HG03064 (cell line): ENCODE measurements around the gene GPR87.

Experiments used
- ATAC-seq: cut with Tn5 transposase; IDR thresholded peaks from one replicate; pipeline ENCODE4 v1.9.1; 2021; ENCODE audit warnings: low read depth; ENCODE audit not compliant: unreplicated experiment

Gene GPR87, protein sequence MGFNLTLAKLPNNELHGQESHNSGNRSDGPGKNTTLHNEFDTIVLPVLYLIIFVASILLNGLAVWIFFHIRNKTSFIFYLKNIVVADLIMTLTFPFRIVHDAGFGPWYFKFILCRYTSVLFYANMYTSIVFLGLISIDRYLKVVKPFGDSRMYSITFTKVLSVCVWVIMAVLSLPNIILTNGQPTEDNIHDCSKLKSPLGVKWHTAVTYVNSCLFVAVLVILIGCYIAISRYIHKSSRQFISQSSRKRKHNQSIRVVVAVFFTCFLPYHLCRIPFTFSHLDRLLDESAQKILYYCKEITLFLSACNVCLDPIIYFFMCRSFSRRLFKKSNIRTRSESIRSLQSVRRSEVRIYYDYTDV

DNA sequence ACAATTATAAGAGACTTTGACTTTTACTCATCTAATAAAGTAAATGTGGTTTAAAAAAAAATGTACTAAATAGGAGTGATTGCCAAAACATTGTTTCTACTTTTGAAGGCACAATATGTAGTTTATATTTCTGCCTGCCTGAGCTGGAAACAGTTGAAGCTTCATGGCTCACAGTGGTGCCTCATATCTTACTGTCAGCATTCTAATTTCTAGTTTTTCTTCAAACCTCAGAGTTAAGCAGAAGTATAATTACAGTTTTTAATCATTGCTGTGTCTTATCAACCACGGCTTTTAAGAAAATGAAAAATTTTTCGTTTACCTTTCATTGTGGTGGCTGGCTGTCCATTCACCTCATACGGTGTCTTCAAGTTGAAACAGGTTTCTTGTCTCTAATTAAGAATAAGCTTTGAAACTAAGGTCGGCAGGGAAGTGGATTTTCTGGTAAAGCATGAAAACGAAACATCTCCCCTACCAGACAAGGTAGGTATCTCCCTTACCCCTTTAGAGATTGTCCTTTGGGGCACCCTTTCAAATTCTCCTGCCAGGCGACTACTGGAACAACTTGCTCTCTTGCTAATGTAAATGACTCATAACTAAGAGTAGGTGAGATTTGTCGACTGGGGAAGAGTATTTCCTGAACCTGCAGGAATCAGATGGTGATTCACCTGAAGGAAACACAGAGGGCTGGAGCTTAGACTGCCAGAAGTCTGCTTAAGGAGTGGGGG lies at the start of gene GPR87:
Gene GPR87, minus strand, starts transcription at position 554 of the 725 bp plus-strand sequence. CDS start 16,720 bp downstream, outside the sequence.
- no peak for ATAC-seq

DNA sequence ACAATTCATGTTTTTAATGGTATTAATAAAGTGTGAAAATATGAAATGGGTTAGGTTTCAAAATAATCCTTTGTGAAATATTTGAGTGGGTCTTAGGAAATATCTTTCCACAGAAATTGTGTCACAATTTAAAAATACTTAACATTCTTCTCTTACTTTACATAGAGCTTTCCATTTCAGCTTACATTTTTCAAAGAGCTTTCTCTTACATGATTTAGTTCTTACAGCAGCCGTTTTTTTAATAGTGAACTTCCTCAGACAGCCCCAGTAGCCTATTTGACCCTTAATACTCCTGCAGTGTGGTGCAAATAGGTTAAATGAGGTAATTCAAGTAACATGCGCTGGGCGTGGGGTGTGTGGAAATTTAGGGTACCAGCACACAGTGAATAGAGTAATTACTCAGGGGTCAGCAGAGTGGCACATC lies 46.1 kb upstream of the GPR87 start:
- ATAC-seq = no peak

DNA sequence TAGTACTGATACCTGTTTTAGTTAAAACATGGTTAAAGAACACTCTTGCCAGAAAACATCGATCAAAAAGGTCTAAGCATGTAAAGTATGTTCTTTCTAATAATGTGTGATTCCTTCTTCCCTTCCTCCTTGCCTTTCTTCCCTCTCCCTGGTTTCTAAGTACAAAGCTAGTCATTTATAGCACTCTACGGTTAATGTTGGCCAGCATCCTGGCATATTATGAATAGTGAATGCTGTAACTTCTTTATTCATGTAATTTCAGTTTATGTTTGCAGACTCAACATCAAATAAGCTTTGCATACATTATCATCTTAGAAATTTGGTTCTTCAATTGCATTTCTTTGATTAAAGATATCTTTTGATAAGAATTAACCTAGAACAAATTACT lies 40.8 kb upstream of the GPR87 start:
- ATAC-seq = no peak

DNA sequence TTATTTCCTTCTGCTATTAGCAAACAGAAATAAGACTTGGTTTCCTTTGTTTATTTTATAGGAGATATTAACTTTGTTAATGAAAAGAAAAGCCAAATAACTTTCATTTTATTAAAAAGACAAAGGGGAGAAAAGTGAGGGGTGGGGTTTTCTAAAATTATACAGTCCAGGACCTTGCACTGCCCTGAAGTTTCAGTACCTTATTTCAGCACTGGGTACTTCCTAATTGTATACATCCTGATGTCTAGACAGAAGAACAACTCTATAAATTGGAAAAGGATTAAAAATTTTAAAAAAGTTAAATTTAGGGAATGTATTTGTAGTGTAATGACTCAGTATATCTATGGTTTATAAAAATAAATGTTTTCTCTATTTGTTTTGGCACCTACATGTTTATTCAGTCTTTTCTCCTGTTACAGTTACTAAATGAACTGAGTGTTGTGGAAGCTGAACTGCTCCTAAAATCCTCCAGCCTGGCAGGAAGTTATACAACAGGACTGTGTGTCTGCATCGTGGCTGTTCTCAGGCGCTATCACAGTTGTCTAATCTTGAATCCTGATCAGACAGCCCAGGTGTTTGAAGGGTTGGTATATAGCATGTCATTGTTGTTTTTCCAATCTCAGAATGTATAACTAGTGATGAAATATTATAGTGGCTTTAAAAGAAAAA lies 40.3 kb upstream of the GPR87 start:
- ATAC-seq = no peak

DNA sequence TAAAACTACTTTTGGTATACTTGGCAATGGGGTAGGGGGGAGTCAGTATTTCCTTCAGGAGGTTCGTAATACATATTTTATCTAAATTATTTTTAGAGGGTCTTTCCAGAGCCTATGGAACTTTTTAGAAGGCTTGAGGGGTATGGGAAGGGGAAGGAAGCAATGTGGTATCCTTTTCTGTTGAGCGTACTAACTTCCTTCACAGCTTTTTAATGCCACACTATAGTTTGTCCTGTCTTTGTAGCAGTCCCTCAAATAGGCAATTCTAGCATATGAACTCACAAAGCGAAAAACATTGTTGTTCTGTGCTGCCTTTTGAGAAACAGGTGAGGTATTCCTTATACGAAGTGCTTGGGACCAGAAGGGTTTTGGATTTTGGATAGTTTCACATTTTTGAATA lies 35.0 kb upstream of the GPR87 start:
- ATAC-seq = no peak

DNA sequence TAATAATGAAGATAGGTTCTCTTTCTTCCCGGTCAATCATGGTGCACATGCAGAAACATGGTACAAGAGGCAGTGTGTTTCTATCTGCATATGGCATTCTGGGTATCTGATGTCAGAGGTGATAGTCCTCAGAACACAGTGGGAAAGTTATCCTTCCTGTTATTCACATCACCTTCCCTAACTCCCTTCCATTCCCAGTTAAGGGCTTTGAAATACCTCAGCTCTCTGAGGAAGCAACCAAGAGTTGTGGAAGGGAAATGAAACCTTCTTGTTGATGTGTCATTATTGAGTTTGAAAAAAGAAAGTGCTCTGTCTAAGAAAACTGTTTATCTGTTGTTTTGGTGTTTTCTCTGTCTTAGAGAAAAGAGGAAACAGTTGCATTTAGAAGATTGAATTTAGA lies 34.6 kb upstream of the GPR87 start:
- no peak for ATAC-seq

DNA sequence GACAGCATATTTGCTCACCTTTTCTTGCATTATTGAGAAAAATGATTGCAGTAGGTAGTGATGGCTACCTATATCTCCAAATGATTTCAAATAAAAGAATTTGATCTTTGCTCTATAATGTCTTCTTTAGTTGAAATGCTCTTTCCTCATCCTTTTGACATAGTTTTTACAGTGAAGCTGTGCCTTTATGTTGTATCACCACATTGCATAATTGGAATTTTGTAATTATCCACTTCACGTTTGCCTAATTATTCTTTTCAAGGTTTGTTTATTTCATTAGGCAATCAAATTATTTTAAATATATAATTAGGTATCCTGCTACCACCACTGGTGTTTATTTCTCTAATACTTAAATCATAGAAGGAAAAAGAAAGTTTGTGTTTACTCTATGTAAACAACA lies 34.0 kb upstream of the GPR87 start:
- no peak for ATAC-seq

DNA sequence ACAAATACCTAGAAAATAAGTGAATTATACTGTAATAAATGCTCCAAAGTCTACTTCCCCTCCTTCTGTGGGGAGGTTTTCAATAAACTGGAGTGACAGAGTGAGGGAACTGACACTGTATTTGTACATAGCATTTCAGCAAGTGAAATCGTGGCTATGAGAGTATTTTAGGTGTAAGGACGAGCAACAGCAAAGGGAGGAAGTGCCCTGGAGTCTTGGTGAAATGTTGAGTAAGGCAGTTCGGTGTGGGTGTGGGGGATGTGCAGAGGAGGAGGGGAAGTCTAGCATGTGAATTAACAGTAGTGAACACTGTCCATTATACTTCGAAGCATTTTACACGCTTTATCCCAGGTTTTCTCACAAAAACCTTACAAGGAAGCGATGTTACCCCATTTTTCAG lies 30.8 kb upstream of the GPR87 start:
- ATAC-seq = no peak

DNA sequence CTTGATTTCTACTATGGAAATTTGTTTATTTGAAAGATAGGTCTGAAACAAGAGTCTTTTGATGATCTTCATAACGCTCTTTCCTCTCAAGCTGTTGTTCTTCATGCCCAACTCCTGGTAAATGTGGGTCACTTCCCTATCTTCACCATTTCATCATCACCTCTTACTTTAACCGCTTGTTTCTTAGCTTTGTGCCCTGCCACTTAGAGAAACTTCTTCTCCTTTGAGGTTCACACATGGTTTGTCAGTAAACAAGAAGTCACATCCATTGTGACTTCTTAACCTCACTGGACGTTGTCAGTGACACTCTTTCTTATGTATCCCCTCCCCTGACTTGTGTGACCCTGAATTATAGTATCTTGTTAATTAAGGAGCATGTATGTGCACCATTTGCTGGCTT lies 29.7 kb upstream of the GPR87 start:
- no peak for ATAC-seq

DNA sequence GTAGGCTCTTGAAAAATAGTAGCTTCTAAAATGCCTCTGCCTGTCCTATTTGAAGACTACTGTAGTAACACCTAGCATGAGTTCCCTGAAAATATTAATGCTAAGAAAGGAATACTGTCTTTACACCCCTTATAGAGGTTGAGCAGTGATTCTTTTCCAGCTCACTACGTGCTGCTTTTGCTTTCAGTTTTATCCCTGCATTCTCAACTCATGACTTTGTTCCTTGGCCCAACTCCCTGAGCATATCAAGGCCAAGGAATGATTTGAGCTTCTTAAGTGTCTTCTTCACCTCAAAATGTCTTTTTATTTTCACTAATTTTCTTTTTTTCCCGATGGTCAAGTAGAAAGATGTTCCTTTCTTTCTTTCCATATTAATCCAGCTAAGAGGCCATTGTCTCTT lies 29.2 kb upstream of the GPR87 start:
- ATAC-seq = no peak

DNA sequence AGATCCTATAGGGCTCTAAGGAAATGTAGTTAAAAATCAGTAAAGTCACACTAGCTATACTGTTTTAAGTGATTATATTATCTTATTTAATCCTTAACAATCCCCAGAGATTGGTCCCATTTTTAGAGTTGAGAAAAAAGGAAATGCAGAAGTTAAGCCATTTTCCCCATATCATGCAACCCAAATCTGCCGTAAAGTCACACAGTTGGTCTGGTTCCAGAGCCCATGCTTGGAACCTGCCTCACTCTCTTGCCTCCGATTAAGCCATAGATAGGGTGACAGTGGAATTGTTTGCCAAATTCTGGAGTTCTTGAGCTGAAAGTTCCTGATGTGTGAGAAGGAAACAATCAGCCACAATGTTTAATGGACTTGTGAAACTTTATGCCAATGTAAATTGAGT lies 15.1 kb upstream of the GPR87 start:
- ATAC-seq = no peak

DNA sequence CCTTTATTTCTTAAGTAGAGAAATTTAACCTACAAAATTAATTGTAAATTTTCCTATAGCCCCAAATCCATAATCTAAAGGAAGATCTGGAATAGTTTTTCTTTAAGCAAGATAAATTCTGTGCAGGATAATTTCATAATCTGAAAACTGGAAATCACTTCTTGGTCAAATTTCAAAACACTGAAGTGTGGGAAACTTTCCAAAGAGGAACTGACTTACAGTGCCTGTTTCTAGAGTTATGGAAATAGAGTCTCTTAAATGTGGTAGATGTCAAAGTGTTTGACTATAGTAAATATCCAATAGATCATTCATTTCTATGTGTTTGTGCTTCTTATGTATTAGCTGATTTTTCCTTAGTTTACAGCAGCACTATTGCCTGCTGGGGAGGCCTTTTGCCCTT lies 14.3 kb upstream of the GPR87 start:
- no peak for ATAC-seq

DNA sequence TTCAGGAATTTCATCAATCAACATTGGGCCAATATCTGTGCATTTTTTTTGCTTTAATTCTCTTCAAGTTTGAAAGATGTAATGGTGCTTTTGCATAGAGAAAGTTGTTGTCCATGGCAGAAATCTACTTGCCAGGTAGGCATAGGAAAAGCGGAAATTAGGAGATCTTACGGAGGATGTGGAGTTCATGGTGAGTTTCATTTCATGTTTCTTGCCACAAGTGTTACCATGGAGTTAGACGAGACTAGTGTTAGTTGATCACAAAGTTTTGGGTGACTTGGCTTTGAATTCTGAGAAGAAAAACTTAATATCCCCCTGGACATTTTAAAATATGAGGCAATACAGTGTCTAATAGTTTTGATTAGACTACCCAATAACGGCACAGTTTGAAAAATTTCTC lies 13.8 kb upstream of the GPR87 start:
- ATAC-seq = no peak

DNA sequence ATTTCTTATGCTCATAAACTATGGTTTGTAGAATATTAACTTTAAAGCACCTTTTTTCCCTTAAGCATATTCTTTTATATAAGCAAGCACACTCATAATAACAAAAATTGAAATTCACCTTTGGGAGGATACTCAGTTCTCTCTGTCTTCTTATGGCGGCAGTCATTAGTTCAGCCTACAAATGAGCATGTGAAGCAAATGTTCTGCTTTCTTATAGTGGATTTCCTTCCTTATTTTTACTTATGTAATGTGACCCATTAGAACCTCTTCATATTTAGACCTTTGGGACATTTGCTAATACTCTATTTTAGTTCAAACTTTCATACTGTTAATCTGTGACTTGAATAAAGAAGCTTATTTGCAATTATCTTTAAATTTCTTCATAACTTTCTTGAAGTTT lies 12.7 kb upstream of the GPR87 start, which contains the start of gene P2RY13:
Gene P2RY13, minus strand, starts transcription at position 187 of the 400 bp plus-strand sequence. Its CDS starts 21 bp downstream, at position 166.
- ATAC-seq = no peak

DNA sequence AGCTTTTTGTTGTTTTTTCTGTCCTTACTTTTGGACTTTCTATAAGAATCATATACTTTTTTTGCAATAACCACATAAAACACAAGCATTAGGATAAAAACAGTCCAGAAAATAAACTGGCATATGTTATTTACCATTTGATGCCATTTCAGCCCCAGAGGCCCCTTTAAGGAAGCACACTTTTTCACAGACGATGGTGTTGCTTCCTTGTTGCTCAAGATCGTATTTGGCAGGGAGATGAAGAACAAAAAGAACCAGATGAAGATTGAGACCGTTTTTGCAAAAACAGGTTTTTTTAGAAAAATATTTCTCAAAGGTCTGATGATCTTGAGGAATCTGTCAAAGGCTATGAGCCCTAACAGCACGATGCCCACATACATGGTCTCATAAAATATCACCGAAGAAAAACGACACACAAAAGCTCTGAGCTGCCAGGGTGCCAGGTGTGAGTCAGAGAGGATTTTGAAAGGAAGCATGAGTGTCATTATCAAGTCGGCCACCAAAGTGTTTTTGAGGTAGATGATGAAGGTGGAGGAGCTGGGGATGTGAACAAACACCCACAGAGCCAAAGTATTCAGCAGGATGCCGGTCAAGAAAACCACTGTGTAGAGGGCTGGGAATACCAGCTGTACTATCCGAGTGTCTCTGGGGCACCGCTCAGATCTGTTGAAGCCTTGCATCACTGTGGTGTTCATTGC lies 11.8 kb upstream of the GPR87 start:
- no peak for ATAC-seq

DNA sequence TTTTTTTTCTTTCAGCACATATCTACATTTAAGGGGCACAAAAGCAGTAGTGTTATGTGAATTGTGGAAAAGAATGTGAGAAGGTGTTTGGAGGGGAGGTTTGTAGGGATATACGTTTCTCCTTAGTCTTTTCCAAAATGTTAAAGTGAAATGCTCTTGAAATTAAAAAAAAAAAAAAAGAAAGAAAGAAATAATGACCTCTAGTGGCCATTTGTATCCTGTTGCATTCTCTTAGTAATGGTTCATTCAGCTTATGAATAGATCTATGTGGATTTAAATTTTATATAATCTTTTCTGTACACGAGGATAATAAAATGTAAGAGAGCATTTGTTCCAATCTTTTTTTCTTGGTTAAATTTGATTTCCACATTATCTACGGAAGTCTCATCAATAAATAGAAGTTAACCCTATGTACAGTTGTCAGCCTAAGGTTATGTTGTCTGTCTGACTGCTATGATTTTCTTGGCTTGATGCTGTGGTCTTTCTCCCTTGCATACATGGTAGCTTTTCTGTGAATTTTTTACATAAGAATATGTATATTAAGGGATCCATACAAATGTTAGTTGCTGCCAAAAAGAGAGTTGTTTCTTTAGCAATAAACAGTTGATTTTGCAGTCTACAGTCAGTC lies 11.1 kb upstream of the GPR87 start:
- no peak for ATAC-seq

DNA sequence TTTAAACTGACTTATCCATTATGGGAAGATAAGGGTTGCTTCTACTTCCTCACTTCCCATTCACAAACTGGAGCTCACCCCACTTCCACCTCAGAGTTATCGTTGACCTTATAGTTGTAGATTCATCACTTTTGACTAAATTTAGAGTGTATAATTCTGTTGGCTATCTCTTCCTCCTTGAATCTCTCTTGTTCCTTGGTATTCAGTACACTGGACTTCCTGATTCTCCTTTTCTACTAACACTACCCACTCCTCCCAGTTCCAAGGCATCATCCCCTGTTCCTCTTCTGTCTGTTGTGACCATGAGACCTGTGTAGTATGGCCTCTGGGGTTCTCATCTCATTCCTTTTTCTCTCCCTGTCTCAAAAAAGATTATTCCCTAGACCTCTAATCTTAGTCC lies 5.9 kb upstream of the GPR87 start:
- ATAC-seq = no peak

DNA sequence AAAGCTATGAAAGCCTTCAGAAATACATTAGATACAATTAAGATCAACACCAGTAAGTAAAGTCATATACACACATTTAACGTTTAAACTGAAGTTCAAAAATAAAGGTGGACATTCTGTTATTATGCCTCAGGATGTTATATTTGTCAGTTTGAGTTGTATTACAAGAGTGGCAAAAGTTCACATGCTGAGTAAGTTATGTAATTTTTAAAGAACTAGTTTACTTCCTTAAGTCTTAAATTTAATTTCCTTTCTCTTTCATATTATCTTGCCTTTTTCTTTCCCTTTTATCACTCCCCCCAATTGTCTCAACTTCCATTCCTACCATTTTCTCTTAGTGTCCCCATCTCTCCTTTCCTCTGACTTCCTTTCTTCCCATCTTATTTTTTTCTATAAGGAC lies 4.9 kb upstream of the GPR87 start:
- no peak for ATAC-seq

DNA sequence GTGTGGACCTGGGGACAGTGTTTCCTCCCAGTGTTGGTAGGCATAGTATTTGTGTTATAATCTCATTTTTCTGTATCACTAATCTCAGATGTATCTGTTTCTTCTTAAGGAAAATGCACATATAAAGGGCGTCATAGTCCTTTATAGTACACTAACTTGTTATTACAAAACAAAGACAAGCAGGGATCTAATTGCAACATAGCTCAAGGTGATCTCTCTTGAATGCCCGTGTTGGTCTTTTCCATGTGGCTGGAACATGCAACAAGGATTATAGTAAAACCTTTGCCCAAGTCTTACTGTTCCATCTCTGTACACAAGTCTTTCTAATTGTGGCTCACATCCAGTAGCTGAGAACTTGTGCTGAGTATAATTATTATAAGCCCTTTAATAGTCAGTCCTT lies 3.5 kb upstream of the GPR87 start:
- ATAC-seq = no peak

DNA sequence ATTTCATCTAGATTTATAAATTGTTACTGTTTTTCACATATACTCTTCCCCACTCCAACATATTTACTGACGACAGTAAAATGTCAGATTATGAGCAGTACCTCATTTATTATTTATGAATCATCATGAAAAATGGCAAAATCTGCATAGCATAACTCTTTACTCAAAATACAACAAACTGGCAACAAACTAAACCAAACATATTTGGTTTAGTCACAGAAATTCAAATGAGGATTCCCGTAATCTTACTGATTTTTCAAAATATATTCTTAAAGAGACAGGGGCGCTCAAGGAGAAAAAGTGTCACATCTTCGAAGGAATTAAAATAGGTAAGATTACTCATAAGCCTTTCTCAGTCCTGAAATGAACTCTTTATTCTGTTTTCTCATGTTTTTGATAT lies 3.0 kb upstream of the GPR87 start:
- no peak for ATAC-seq

DNA sequence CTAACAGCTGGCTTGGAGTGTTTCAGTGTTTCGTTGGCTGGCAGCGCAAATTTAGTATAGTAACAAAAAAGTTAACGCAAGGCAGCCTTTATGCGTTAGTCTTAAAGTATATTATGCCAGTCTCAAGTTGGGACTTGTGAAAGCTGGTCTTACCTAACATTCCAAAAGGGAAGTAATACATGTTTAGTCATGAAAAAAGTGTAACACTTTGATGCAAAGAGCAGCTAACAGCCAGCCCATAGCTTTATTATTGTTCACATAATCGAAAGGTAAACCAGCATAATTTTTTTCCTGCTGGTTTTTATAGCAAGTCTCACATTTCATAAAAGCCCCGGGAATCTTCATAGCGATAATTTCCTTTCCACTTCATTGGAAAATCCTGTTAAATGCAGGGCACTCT lies 2.4 kb upstream of the GPR87 start:
- no peak for ATAC-seq
